Neural progenitor cell (in vitro differentiated cells): ENCODE data around the gene NRG3. TPM values are rescaled to one million over a fixed set of nuclear protein-coding genes. Genes with fewer than 3 reads are reported as not detected.

Source experiments
- DNase-seq: peaks from one replicate; pipeline ENCODE4 v3.0.0-alpha.2; 2016; ENCODE audit warnings: low spot score
- H2AFZ ChIP-seq: fragments of 200-600 bp; sonication (generic); replicated peaks from 2 replicates; pipeline ENCODE4 v1.6.1; 2016; ENCODE audit warnings: antibody characterized with exemption
- H3F3A ChIP-seq: fragments of 200-600 bp; sonication (generic); 2 replicates; pipeline ENCODE4 v1.6.1; 2016; ENCODE audit warnings: antibody characterized with exemption, low read depth
- H3K27ac ChIP-seq: fragments of 200-600 bp; sonication (generic); 2 replicates; pipeline ENCODE4 v1.5.1; 2016; ENCODE audit warnings: mild to moderate bottlenecking
- H3K27me3 ChIP-seq: fragments of 200-600 bp; sonication (generic); 2 replicates; pipeline ENCODE4 v1.6.1; 2016; ENCODE audit warnings: mild to moderate bottlenecking, moderate library complexity
- H3K36me3 ChIP-seq: fragments of 200-600 bp; sonication (generic); 2 replicates; pipeline ENCODE4 v1.5.1; 2016
- H3K4me1 ChIP-seq: fragments of 200-600 bp; sonication (generic); 2 replicates; pipeline ENCODE4 v1.6.1; 2016; ENCODE audit warnings: mixed run types
- H3K4me2 ChIP-seq: fragments of 200-600 bp; sonication (generic); 2 replicates; pipeline ENCODE4 v1.6.1; 2016
- H3K4me3 ChIP-seq: fragments of 200-600 bp; sonication (generic); 2 replicates; pipeline ENCODE4 v1.5.1; 2016
- H3K79me2 ChIP-seq: fragments of 200-600 bp; sonication (generic); 2 replicates; pipeline ENCODE4 v1.6.1; 2016; ENCODE audit warnings: low read depth
- H3K9ac ChIP-seq: fragments of 200-600 bp; sonication (generic); 2 replicates; pipeline ENCODE4 v1.6.1; 2016
- H3K9me3 ChIP-seq: fragments of 200-600 bp; sonication (generic); 2 replicates; pipeline ENCODE4 v1.5.1; 2016; ENCODE audit warnings: low read depth
- H4K20me1 ChIP-seq: fragments of 200-600 bp; sonication (generic); 2 replicates; pipeline ENCODE4 v1.6.1; 2016; ENCODE audit warnings: low read depth
- H3K27ac Mint-ChIP-seq: 3 replicates; pipeline ENCODE4 v1.8.0; 2021; ENCODE audit warnings: mixed read lengths
- H3K27me3 Mint-ChIP-seq: 2 replicates; pipeline ENCODE4 v1.8.0; 2022; ENCODE audit warnings: low read depth, mild to moderate bottlenecking, inconsistent platforms, moderate library complexity, mixed read lengths; ENCODE audit not compliant: insufficient read depth
- H3K36me3 Mint-ChIP-seq: 3 replicates; pipeline ENCODE4 v1.8.0; 2021; ENCODE audit warnings: mixed read lengths
- H3K4me1 Mint-ChIP-seq: 3 replicates; pipeline ENCODE4 v1.8.0; 2021; ENCODE audit warnings: mixed read lengths
- H3K4me3 Mint-ChIP-seq: 3 replicates; pipeline ENCODE4 v1.8.0; 2021; ENCODE audit warnings: mild to moderate bottlenecking, moderate library complexity, mixed read lengths
- H3K9me3 Mint-ChIP-seq: 3 replicates; pipeline ENCODE4 v1.8.0; 2020; ENCODE audit warnings: mixed read lengths
- CTCF ChIP-seq: fragments of 200-600 bp; sonication (generic); IDR thresholded peaks from 2 replicates; pipeline ENCODE4 v1.5.1; 2017; ENCODE audit warnings: antibody characterized with exemption, mild to moderate bottlenecking
- EZH2 ChIP-seq: fragments of 200-600 bp; sonication (generic); IDR thresholded peaks from 2 replicates; pipeline ENCODE4 v1.6.1; 2017; ENCODE audit warnings: antibody characterized with exemption, mild to moderate bottlenecking, moderate library complexity
- EZH2phosphoT487 ChIP-seq: fragments of 200-600 bp; sonication (generic); IDR thresholded peaks from 2 replicates; pipeline ENCODE4 v1.6.1; 2017; ENCODE audit warnings: antibody characterized with exemption
- total RNA-seq: library from RNA; depleted of rRNA; stranded (reverse); fragments of >200 nt; gene quantifications from 2 replicates; pipeline ENCODE4 v1.2.3, GENCODE V29; 2015; ENCODE audit warnings: low replicate concordance

NRG3 gene
- total RNA-seq, 1 donor from 2014 or later: 1.9 TPM

GRCh38 chr10:82136103-82136502, 261.1 kb downstream of the NRG3 start:
- Histone ChIP-seq H3K36me3 (no peaks in the 10 kb centered on the region), H3K9ac (no peak overlapping the region), H4K20me1 (no peaks in the 10 kb centered on the region), H3K79me2 (no peaks in the 10 kb centered on the region), H3K27ac (no peak overlapping the region), H3K27me3 (no peaks in the 10 kb centered on the region), H3K9me3 (no peaks in the 10 kb centered on the region), H3K4me1 (no peaks in the 10 kb centered on the region), H3K4me2 (no peak overlapping the region), H3F3A (no peaks in the 10 kb centered on the region), H3K4me3 (no peak overlapping the region), H2AFZ (no peak overlapping the region)
- Mint-ChIP-seq H3K36me3 (no peaks in the 10 kb centered on the region), H3K4me1 (no peaks in the 10 kb centered on the region), H3K27ac (no peak overlapping the region), H3K27me3 (no peaks in the 10 kb centered on the region), H3K4me3 (no peak overlapping the region), H3K9me3 (no peaks in the 10 kb centered on the region)
- TF ChIP-seq EZH2phosphoT487 (no peak), EZH2 (no peak), CTCF (no peak)
- no peak for DNase-seq

DNA sequence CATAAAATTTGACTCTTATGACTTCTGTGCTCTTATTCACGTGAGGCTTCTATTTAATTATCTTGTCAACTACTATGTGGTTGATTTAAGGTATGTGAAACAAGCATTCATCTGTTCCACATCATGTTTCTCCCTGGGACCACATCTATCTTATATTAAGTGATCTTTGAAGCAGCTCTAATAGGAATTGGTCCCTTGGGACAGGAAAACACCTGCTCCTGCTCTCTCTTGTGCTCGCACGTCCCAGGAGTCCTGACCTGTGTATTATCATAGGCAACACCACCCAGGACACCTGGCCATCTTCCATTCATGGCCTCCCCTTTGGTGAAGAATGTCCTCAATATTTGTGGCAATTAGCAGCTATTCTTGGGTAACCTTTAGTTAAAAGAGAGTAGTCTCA, 269.2 kb downstream of the NRG3 start:
- H3K36me3 ChIP-seq: no peaks in the 10 kb centered on the region
- no peak overlapping the region for H3K4me3 ChIP-seq
- H3K4me1 ChIP-seq: no peaks in the 10 kb centered on the region
- H3F3A ChIP-seq: no peaks in the 10 kb centered on the region
- H3K9me3 ChIP-seq: no peaks in the 10 kb centered on the region
- Mint-ChIP-seq H3K4me1 (peaks cover 21% of the 10 kb centered on the region), H3K9me3 (no peaks in the 10 kb centered on the region), H3K4me3 (no peak overlapping the region), H3K27ac (no peak overlapping the region), H3K36me3 (no peaks in the 10 kb centered on the region), H3K27me3 (no peaks in the 10 kb centered on the region)
- DNase-seq: no peak
- H3K27me3 ChIP-seq: no peaks in the 10 kb centered on the region
- H3K9ac ChIP-seq: no peak overlapping the region
- H4K20me1 ChIP-seq: no peaks in the 10 kb centered on the region
- no peak overlapping the region for H2AFZ ChIP-seq
- H3K79me2 ChIP-seq: no peaks in the 10 kb centered on the region
- no peak overlapping the region for H3K27ac ChIP-seq
- no peak overlapping the region for H3K4me2 ChIP-seq
- TF ChIP-seq EZH2 (no peak), EZH2phosphoT487 (no peak), CTCF (no peak)

DNA sequence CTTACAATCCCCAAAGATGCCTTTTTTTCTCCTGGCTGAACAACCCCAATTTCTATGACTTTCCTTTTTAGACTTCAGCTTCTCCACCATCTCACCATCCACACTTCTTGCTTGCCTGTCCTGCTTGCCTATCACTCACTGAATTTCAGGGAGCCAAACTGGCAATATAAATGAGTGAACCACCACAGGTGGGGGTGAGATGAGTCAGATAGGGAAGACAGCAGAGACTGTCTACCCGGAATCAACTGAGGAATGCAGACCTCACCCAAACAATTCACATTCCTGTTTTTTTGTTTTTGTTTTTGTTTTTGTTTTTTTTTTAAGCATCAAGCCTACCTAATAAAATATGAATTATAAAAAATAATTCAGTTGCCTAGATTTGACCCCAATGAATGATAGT, 273.8 kb downstream of the NRG3 start:
- H3K4me1 ChIP-seq: peaks cover 5% of the 10 kb centered on the region
- H3K4me1 Mint-ChIP-seq: peaks cover 23% of the 10 kb centered on the region
- H3K4me2 ChIP-seq: no peak overlapping the region

More for the DNA sequence above, 273.8 kb downstream of the NRG3 start:
- Mint-ChIP-seq H3K27me3 (no peaks in the 10 kb centered on the region), H3K27ac (no peak overlapping the region), H3K4me3 (no peak overlapping the region), H3K36me3 (no peaks in the 10 kb centered on the region), H3K9me3 (no peaks in the 10 kb centered on the region)
- no peak overlapping the region for H3K4me3 ChIP-seq
- H3K9ac ChIP-seq: no peak overlapping the region
- no peaks in the 10 kb centered on the region for H3K79me2 ChIP-seq
- no peaks in the 10 kb centered on the region for H3K27me3 ChIP-seq
- DNase-seq: no peak
- no peaks in the 10 kb centered on the region for H4K20me1 ChIP-seq
- H3K36me3 ChIP-seq: no peaks in the 10 kb centered on the region
- H3K9me3 ChIP-seq: no peaks in the 10 kb centered on the region
- no peak for TF ChIP-seq EZH2
- no peak for TF ChIP-seq EZH2phosphoT487
- no peak for TF ChIP-seq CTCF
- no peak overlapping the region for H2AFZ ChIP-seq
- H3F3A ChIP-seq: no peaks in the 10 kb centered on the region
- no peak overlapping the region for H3K27ac ChIP-seq
